ENCODE measurements around the gene DDC. TPM values are rescaled to one million over a fixed set of nuclear protein-coding genes. Genes with fewer than 3 reads are reported as not detected.

The DDC gene
- total and polyA plus RNA-seq, 7 donors: 0.10 to 1.7 (median 0.59) TPM

GRCh38 chr7:50599385-50599784 lies 34.2 kb upstream of the DDC start:
- no peak for TF ChIP-seq CTCF (IDR thresholded peaks at IDR 0.05)
- H3K4me1 ChIP-seq: peaks cover 5% of the 10 kb centered on the region

GRCh38 chr7:50598460-50599343 lies 33.5 kb upstream of the DDC start:
- no peak for DNase-seq
- TF ChIP-seq CTCF (IDR thresholded peaks at IDR 0.05): no peak
- H3K4me3 ChIP-seq: no peak overlapping the region
- no peaks in the 10 kb centered on the region for H3K9me3 ChIP-seq
- no peaks in the 10 kb centered on the region for H3K27me3 ChIP-seq (ENCODE audit: insufficient read depth in 3 of 3, low read length in 2 of 3)
- H3K27ac ChIP-seq: no peak overlapping the region
- H3K4me1 ChIP-seq: peaks cover 12% of the 10 kb centered on the region
- ATAC-seq: no peak
- 87 to 88% (median 87%) methylated on average over 18 of the region's 18 CpGs for WGBS, 3 donors
- peaks cover 0 to 76% of the 10 kb centered on the region in 2 donors for H3K36me3 ChIP-seq (ENCODE audit: insufficient read depth in 1 of 2, low read depth in 1 of 2)
- intact Hi-C loops (cut with DNase I): no loop called here

More at GRCh38 chr7:50599385-50599784, 34.2 kb upstream of the DDC start:
- Histone ChIP-seq H3K9me3 (no peaks in the 10 kb centered on the region), H3K4me3 (no peak overlapping the region), H3K27me3 (ENCODE audit: insufficient read depth in 3 of 3, low read length in 2 of 3) (no peaks in the 10 kb centered on the region), H3K36me3 (ENCODE audit: insufficient read depth in 1 of 2, low read depth in 1 of 2) (peaks cover 0 to 83% of the 10 kb centered on the region in 2 donors), H3K27ac (no peak overlapping the region)
- DNase-seq (no peak), ATAC-seq (no peak)
- intact Hi-C loops (cut with DNase I): no loop called here
- WGBS, 3 donors: 89 to 92% (median 91%) methylated on average over 12 of the region's 12 CpGs

GRCh38 chr7:50596484-50596883 lies 31.3 kb upstream of the DDC start:
- ATAC-seq (no peak), DNase-seq (no peak)
- Histone ChIP-seq H3K4me3 (no peak overlapping the region), H3K4me1 (peaks cover 17% of the 10 kb centered on the region), H3K36me3 (ENCODE audit: insufficient read depth in 1 of 2, low read depth in 1 of 2) (peaks cover 4 to 73% of the 10 kb centered on the region in 2 donors), H3K27me3 (ENCODE audit: insufficient read depth in 3 of 3, low read length in 2 of 3) (no peaks in the 10 kb centered on the region), H3K9me3 (no peaks in the 10 kb centered on the region), H3K27ac (peak overlapping the region; percentile 46)
- intact Hi-C loops (cut with DNase I): no loop called here
- TF ChIP-seq CTCF (IDR thresholded peaks at IDR 0.05): no peak
- 87 to 92% (median 89%) methylated on average over 4 of the region's 4 CpGs for WGBS, 3 donors

- Histone ChIP-seq H3K9me3 (no peaks in the 10 kb centered on the region), H3K27ac (peak overlapping the region; percentile 46), H3K27me3 (ENCODE audit: insufficient read depth in 3 of 3, low read length in 2 of 3) (no peaks in the 10 kb centered on the region), H3K4me3 (no peak overlapping the region), H3K4me1 (peaks cover 17% of the 10 kb centered on the region), H3K36me3 (ENCODE audit: insufficient read depth in 1 of 2, low read depth in 1 of 2) (peaks cover 4 to 67% of the 10 kb centered on the region in 2 donors)
- peak in 1 of 2 donors; percentile 47 for DNase-seq
- peak; percentile 40 for TF ChIP-seq CTCF (IDR thresholded peaks at IDR 0.05)
- WGBS, 3 donors: 43 to 45% (median 44%) methylated on average over 5 of the region's 5 CpGs
- ATAC-seq: peak; percentile 72 to 81 (median 77)
- intact Hi-C loops (cut with DNase I): no loop called here
These were observed 30.4 kb upstream of the DDC start for GRCh38 chr7:50595491-50596102.
